Epithelial cell of esophagus (primary cell): ENCODE measurements around the gene CENATAC.
"Not testable (repeated sequence)": the region's sequence is repeated elsewhere in the genome, so short reads cannot be mapped to it uniquely, and the experiment has no call there.

Source experiments
- DNase-seq: peaks from one replicate; pipeline ENCODE4 v3.0.0; 2010; ENCODE audit warnings: low read depth
- H3K4me3 ChIP-seq: 2 replicates; pipeline ENCODE4 v1.5.1; 2011; ENCODE audit warnings: mild to moderate bottlenecking, low read length, control low read depth
- CTCF ChIP-seq: IDR thresholded peaks from 2 replicates; pipeline ENCODE4 v1.5.1; 2011; ENCODE audit warnings: low read depth, mild to moderate bottlenecking, low read length, control low read depth, inconsistent platforms; ENCODE audit not compliant: insufficient read depth; ENCODE audit errors: missing control alignments

Gene CENATAC

GRCh38 chr11:118957968-118958367, 40.0 kb upstream of the CENATAC start:
- no peak for TF ChIP-seq CTCF
- no peak for DNase-seq
- H3K4me3 ChIP-seq, result no peak overlapping the region

- no peak overlapping the region for H3K4me3 ChIP-seq
- DNase-seq, result no peak
- TF ChIP-seq CTCF, result no peak
These were observed 39.4 kb upstream of the CENATAC start for GRCh38 chr11:118958577-118958976.

- no peak for TF ChIP-seq CTCF
- DNase-seq, result no peak
- H3K4me3 ChIP-seq, result no peak overlapping the region
These were observed 36.7 kb upstream of the CENATAC start for GRCh38 chr11:118961189-118961588.

GRCh38 chr11:118961591-118961990, 36.3 kb upstream of the CENATAC start:
- DNase-seq, result no peak
- no peak overlapping the region for H3K4me3 ChIP-seq
- no peak for TF ChIP-seq CTCF

GRCh38 chr11:118969508-118969907, 28.4 kb upstream of the CENATAC start:
- not testable (repeated sequence) for DNase-seq, H3K4me3 ChIP-seq

GRCh38 chr11:118971646-118972045, 26.3 kb upstream of the CENATAC start, which contains the start of gene FOXR1:
Gene FOXR1, plus strand, starts transcription at chr11:118971761. Its CDS starts 171 bp downstream, at chr11:118971932.
- H3K4me3 ChIP-seq, result no peak within 1 kb of the TSS
- TF ChIP-seq CTCF, result no peak
- DNase-seq, result no peak

- no peak overlapping the region for H3K4me3 ChIP-seq
These were observed 24.0 kb upstream of the CENATAC start for GRCh38 chr11:118973985-118974384.

More at GRCh38 chr11:118973985-118974384, 24.0 kb upstream of the CENATAC start:
- no peak for DNase-seq
- no peak for TF ChIP-seq CTCF
